ENCODE results near the gene KIAA0930. TPM values are rescaled to one million over a fixed set of nuclear protein-coding genes. Genes with fewer than 3 reads are reported as not detected.

The KIAA0930 gene
- total and polyA plus RNA-seq, 2 experiments from 2014 or later: 15.0 to 78.6 TPM

GRCh38 chr22:45196926-45197605 is 43.6 kb downstream of the KIAA0930 start:
- Histone ChIP-seq H2AFZ (no peak overlapping the region), H3K27ac (ENCODE audit: low read depth) (no peak overlapping the region), H3K4me2 (no peak overlapping the region), H3K4me1 (ENCODE audit: insufficient read depth) (peaks cover 5% of the 10 kb centered on the region; the same call in 1 of the 2 replicates), H3K36me3 (ENCODE audit: insufficient read depth) (peaks cover 3% of the 10 kb centered on the region; the same call in 1 of the 2 replicates), H3K4me3 (no peak overlapping the region), H3K79me2 (replicated peaks; ENCODE audit: insufficient read depth) (no peaks in the 10 kb centered on the region), H3F3A (replicated peaks; ENCODE audit: low read depth) (no peaks in the 10 kb centered on the region), H3K9me2 (ENCODE audit: insufficient read depth) (no peaks in the 10 kb centered on the region), H3K27me3 (ENCODE audit: insufficient read depth) (no peaks in the 10 kb centered on the region), H4K20me1 (replicated peaks; ENCODE audit: insufficient read depth) (no peaks in the 10 kb centered on the region)
- H3K9me3 Mint-ChIP-seq: no peaks in the 10 kb centered on the region; the same call in 2 of the 3 replicates
- DNase-seq (ENCODE audit: low spot score) (no peak), ATAC-seq (no peak; the same call in 2 of the 3 replicates)
- peaks cover 16% of the 10 kb centered on the region; the same call in 2 of the 3 replicates for H3K36me3 Mint-ChIP-seq (ENCODE audit: low read depth)
- H3K27ac Mint-ChIP-seq: no peak overlapping the region
- TF ChIP-seq ZNF114 (CRISPR knock-in tag; IDR thresholded peaks at IDR 0.05): no peak
- TF ChIP-seq, protein P1, sequence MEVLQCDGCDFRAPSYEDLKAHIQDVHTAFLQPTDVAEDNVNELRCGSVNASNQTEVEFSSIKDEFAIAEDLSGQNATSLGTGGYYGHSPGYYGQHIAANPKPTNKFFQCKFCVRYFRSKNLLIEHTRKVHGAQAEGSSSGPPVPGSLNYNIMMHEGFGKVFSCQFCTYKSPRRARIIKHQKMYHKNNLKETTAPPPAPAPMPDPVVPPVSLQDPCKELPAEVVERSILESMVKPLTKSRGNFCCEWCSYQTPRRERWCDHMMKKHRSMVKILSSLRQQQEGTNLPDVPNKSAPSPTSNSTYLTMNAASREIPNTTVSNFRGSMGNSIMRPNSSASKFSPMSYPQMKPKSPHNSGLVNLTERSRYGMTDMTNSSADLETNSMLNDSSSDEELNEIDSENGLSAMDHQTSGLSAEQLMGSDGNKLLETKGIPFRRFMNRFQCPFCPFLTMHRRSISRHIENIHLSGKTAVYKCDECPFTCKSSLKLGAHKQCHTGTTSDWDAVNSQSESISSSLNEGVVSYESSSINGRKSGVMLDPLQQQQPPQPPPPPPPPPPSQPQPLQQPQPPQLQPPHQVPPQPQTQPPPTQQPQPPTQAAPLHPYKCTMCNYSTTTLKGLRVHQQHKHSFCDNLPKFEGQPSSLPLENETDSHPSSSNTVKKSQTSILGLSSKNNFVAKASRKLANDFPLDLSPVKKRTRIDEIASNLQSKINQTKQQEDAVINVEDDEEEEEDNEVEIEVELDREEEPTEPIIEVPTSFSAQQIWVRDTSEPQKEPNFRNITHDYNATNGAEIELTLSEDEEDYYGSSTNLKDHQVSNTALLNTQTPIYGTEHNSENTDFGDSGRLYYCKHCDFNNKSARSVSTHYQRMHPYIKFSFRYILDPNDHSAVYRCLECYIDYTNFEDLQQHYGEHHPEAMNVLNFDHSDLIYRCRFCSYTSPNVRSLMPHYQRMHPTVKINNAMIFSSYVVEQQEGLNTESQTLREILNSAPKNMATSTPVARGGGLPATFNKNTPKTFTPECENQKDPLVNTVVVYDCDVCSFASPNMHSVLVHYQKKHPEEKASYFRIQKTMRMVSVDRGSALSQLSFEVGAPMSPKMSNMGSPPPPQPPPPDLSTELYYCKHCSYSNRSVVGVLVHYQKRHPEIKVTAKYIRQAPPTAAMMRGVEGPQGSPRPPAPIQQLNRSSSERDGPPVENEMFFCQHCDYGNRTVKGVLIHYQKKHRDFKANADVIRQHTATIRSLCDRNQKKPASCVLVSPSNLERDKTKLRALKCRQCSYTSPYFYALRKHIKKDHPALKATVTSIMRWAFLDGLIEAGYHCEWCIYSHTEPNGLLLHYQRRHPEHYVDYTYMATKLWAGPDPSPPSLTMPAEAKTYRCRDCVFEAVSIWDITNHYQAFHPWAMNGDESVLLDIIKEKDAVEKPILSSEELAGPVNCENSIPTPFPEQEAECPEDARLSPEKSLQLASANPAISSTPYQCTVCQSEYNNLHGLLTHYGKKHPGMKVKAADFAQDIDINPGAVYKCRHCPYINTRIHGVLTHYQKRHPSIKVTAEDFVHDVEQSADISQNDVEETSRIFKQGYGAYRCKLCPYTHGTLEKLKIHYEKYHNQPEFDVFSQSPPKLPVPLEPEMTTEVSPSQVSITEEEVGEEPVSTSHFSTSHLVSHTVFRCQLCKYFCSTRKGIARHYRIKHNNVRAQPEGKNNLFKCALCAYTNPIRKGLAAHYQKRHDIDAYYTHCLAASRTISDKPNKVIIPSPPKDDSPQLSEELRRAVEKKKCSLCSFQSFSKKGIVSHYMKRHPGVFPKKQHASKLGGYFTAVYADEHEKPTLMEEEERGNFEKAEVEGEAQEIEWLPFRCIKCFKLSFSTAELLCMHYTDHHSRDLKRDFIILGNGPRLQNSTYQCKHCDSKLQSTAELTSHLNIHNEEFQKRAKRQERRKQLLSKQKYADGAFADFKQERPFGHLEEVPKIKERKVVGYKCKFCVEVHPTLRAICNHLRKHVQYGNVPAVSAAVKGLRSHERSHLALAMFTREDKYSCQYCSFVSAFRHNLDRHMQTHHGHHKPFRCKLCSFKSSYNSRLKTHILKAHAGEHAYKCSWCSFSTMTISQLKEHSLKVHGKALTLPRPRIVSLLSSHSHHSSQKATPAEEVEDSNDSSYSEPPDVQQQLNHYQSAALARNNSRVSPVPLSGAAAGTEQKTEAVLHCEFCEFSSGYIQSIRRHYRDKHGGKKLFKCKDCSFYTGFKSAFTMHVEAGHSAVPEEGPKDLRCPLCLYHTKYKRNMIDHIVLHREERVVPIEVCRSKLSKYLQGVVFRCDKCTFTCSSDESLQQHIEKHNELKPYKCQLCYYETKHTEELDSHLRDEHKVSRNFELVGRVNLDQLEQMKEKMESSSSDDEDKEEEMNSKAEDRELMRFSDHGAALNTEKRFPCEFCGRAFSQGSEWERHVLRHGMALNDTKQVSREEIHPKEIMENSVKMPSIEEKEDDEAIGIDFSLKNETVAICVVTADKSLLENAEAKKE (CRISPR knock-in tag; IDR thresholded peaks at IDR 0.05): no peak
- TF ChIP-seq, protein P2, sequence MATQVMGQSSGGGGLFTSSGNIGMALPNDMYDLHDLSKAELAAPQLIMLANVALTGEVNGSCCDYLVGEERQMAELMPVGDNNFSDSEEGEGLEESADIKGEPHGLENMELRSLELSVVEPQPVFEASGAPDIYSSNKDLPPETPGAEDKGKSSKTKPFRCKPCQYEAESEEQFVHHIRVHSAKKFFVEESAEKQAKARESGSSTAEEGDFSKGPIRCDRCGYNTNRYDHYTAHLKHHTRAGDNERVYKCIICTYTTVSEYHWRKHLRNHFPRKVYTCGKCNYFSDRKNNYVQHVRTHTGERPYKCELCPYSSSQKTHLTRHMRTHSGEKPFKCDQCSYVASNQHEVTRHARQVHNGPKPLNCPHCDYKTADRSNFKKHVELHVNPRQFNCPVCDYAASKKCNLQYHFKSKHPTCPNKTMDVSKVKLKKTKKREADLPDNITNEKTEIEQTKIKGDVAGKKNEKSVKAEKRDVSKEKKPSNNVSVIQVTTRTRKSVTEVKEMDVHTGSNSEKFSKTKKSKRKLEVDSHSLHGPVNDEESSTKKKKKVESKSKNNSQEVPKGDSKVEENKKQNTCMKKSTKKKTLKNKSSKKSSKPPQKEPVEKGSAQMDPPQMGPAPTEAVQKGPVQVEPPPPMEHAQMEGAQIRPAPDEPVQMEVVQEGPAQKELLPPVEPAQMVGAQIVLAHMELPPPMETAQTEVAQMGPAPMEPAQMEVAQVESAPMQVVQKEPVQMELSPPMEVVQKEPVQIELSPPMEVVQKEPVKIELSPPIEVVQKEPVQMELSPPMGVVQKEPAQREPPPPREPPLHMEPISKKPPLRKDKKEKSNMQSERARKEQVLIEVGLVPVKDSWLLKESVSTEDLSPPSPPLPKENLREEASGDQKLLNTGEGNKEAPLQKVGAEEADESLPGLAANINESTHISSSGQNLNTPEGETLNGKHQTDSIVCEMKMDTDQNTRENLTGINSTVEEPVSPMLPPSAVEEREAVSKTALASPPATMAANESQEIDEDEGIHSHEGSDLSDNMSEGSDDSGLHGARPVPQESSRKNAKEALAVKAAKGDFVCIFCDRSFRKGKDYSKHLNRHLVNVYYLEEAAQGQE (IDR thresholded peaks at IDR 0.05; ENCODE audit: unreplicated experiment): no peak
- TF ChIP-seq, protein P3, sequence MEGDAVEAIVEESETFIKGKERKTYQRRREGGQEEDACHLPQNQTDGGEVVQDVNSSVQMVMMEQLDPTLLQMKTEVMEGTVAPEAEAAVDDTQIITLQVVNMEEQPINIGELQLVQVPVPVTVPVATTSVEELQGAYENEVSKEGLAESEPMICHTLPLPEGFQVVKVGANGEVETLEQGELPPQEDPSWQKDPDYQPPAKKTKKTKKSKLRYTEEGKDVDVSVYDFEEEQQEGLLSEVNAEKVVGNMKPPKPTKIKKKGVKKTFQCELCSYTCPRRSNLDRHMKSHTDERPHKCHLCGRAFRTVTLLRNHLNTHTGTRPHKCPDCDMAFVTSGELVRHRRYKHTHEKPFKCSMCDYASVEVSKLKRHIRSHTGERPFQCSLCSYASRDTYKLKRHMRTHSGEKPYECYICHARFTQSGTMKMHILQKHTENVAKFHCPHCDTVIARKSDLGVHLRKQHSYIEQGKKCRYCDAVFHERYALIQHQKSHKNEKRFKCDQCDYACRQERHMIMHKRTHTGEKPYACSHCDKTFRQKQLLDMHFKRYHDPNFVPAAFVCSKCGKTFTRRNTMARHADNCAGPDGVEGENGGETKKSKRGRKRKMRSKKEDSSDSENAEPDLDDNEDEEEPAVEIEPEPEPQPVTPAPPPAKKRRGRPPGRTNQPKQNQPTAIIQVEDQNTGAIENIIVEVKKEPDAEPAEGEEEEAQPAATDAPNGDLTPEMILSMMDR (conservative IDR thresholded peaks at IDR 0.05; ENCODE audit: low read depth in 2 of 2): no peak
- TF ChIP-seq ZNF331 (CRISPR knock-in tag; IDR thresholded peaks at IDR 0.05; ENCODE audit: low read depth): no peak
- no peak for TF ChIP-seq EZH2 (IDR thresholded peaks at IDR 0.05; ENCODE audit: low read depth, unreplicated experiment)
- TF ChIP-seq, protein P4, sequence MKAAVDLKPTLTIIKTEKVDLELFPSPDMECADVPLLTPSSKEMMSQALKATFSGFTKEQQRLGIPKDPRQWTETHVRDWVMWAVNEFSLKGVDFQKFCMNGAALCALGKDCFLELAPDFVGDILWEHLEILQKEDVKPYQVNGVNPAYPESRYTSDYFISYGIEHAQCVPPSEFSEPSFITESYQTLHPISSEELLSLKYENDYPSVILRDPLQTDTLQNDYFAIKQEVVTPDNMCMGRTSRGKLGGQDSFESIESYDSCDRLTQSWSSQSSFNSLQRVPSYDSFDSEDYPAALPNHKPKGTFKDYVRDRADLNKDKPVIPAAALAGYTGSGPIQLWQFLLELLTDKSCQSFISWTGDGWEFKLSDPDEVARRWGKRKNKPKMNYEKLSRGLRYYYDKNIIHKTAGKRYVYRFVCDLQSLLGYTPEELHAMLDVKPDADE (IDR thresholded peaks at IDR 0.05): no peak
- no peak overlapping the region for H3K4me3 Mint-ChIP-seq
- peaks cover 9% of the 10 kb centered on the region for H3K27me3 Mint-ChIP-seq (ENCODE audit: insufficient read depth, low read depth, poor library complexity)
- H3K4me1 Mint-ChIP-seq: peaks cover 42% of the 10 kb centered on the region

Data from GM23338 (cell line).